Neural progenitor cell (in vitro differentiated cells): ENCODE data around the gene ZRANB3.

Experiments
- CTCF ChIP-seq: fragments of 200-600 bp; sonication (generic); IDR thresholded peaks from 2 replicates; pipeline ENCODE4 v1.5.1; 2017; ENCODE audit warnings: antibody characterized with exemption, mild to moderate bottlenecking
- EZH2 ChIP-seq: fragments of 200-600 bp; sonication (generic); IDR thresholded peaks from 2 replicates; pipeline ENCODE4 v1.6.1; 2017; ENCODE audit warnings: antibody characterized with exemption, mild to moderate bottlenecking, moderate library complexity
- EZH2phosphoT487 ChIP-seq: fragments of 200-600 bp; sonication (generic); IDR thresholded peaks from 2 replicates; pipeline ENCODE4 v1.6.1; 2017; ENCODE audit warnings: antibody characterized with exemption

GRCh38 chr2:135561925-135562324 lies 30.9 kb upstream of the ZRANB3 start:
- no peak for TF ChIP-seq CTCF
- TF ChIP-seq EZH2phosphoT487, result no peak
- no peak for TF ChIP-seq EZH2
